SU-DHL-6 (cell line): Measurements from ENCODE around the gene AURKAIP1.

Experiments used
- H2AFZ ChIP-seq: fragments of 200-600 bp; sonication (generic); 2 replicates; pipeline ENCODE4 v1.6.1; 2014; ENCODE audit warnings: low read depth, mild to moderate bottlenecking, moderate library complexity, mixed read lengths, antibody characterized with exemption, low read length; ENCODE audit not compliant: severe bottlenecking
- H3F3A ChIP-seq: fragments of 200-600 bp; shearing (Covaris generic); 2 replicates; pipeline ENCODE4 v1.6.0; 2016; ENCODE audit warnings: antibody characterized with exemption, mild to moderate bottlenecking; ENCODE audit not compliant: insufficient read depth
- H3K27ac ChIP-seq: fragments of 200-600 bp; sonication (generic); 2 replicates; pipeline ENCODE4 v1.5.1; 2016; ENCODE audit warnings: low read depth, mild to moderate bottlenecking, low read length, moderate library complexity, mixed read lengths
- H3K27me3 ChIP-seq: fragments of 200-600 bp; sonication (generic), shearing (Covaris generic); 2 replicates; pipeline ENCODE4 v1.6.0; 2014; ENCODE audit warnings: mild to moderate bottlenecking, low read length
- H3K36me3 ChIP-seq: fragments of 200-600 bp; sonication (generic); 2 replicates; pipeline ENCODE4 v1.6.1; 2014; ENCODE audit warnings: mild to moderate bottlenecking, low read length, mixed read lengths
- H3K4me2 ChIP-seq: fragments of 300-600, 200-600 bp; shearing (Covaris generic), sonication (generic); 2 replicates; pipeline ENCODE4 v1.6.0; 2014; ENCODE audit warnings: low read length, low read depth, mild to moderate bottlenecking; ENCODE audit not compliant: poor library complexity, severe bottlenecking
- H3K4me3 ChIP-seq: fragments of 200-600 bp; sonication (generic); 2 replicates; pipeline ENCODE4 v1.5.1; 2014; ENCODE audit warnings: antibody characterized with exemption, low read length, mild to moderate bottlenecking, mixed read lengths; ENCODE audit not compliant: insufficient read depth, poor library complexity, severe bottlenecking
- H3K79me2 ChIP-seq: fragments of 200-600 bp; sonication (generic); 2 replicates; pipeline ENCODE4 v1.6.1; 2014; ENCODE audit warnings: mild to moderate bottlenecking, low read length, moderate library complexity; ENCODE audit not compliant: insufficient read depth
- H3K9ac ChIP-seq: fragments of 200-600 bp; sonication (generic); 2 replicates; pipeline ENCODE4 v1.7.0; 2014; ENCODE audit warnings: mild to moderate bottlenecking, low read length
- H3K9me2 ChIP-seq: fragments of 200-600 bp; sonication (generic); replicated peaks from 2 replicates; pipeline ENCODE4 v1.6.1; 2014; ENCODE audit warnings: low read length; ENCODE audit not compliant: insufficient read depth
- H3K9me3 ChIP-seq: fragments of 200-600 bp; sonication (generic); 2 replicates; pipeline ENCODE4 v1.6.1; 2014; ENCODE audit warnings: low read length, mixed read lengths; ENCODE audit not compliant: insufficient read depth
- H4K20me1 ChIP-seq: fragments of 200-600 bp; sonication (generic); 2 replicates; pipeline ENCODE4 v1.6.1; 2014; ENCODE audit warnings: low read depth, mild to moderate bottlenecking, antibody characterized with exemption, low read length, moderate library complexity, mixed read lengths
- CTCF ChIP-seq: fragments of 200-600 bp; sonication (generic); IDR thresholded peaks from one replicate; pipeline ENCODE4 v1.5.1; 2017; ENCODE audit warnings: antibody characterized with exemption, mild to moderate bottlenecking, low read length, moderate library complexity; ENCODE audit not compliant: insufficient read depth, poor library complexity, severe bottlenecking
- EZH2phosphoT487 ChIP-seq: fragments of 200-600 bp; sonication (generic), shearing (Covaris generic); conservative IDR thresholded peaks from 2 replicates; pipeline ENCODE4 v1.6.1; 2018; ENCODE audit warnings: mild to moderate bottlenecking, antibody characterized with exemption, low read length, moderate library complexity, mixed read lengths

Gene AURKAIP1

GRCh38 chr1:1390675-1391074 is 15.7 kb upstream of the AURKAIP1 start:
- Histone ChIP-seq H3K9me3 (no peaks in the 10 kb centered on the region), H3K27me3 (no peaks in the 10 kb centered on the region), H3K9ac (no peak overlapping the region), H3K4me3 (no peak overlapping the region), H4K20me1 (no peaks in the 10 kb centered on the region; the same call in 1 of the 2 replicates), H3K4me2 (no peak overlapping the region), H2AFZ (no peak overlapping the region), H3K27ac (no peak overlapping the region), H3K9me2 (no peaks in the 10 kb centered on the region), H3K36me3 (peaks cover 37% of the 10 kb centered on the region), H3K79me2 (peaks cover 19% of the 10 kb centered on the region), H3F3A (no peaks in the 10 kb centered on the region)
- no peak for TF ChIP-seq EZH2phosphoT487
- no peak for TF ChIP-seq CTCF

DNA sequence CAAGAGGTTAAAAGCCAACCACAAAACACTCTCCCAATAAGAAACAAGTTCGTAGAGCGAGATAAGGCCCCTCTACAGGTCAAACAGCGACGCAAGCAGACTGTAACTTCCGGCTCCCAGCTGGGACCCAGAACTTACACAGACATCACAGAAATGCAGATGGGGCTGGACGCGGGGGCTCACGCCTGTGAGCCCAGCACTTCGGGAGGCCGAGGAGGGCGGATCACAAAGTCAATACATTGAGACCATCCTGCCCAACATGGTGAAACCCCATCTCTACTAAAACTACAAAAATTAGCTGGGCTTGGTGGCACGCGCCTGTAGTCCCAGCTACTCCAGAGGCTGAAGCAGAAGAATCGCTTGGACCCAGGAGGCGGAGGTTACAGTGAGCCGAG is 13.1 kb upstream of the AURKAIP1 start:
- Histone ChIP-seq H3K27me3 (no peaks in the 10 kb centered on the region), H3K36me3 (peaks cover 28% of the 10 kb centered on the region; the same call in 1 of the 2 replicates), H3K4me3 (no peak overlapping the region), H4K20me1 (no peaks in the 10 kb centered on the region; the same call in 1 of the 2 replicates), H3K9me3 (no peaks in the 10 kb centered on the region), H3K27ac (no peak overlapping the region), H2AFZ (no peak overlapping the region), H3F3A (0 out of 2 replicates have a peak, but pooled peaks cover 6% of the 10 kb centered on the region), H3K79me2 (0 out of 2 replicates have a peak, but pooled peaks cover 12% of the 10 kb centered on the region), H3K9me2 (no peaks in the 10 kb centered on the region), H3K4me2 (no peak overlapping the region), H3K9ac (no peak overlapping the region)
- TF ChIP-seq EZH2phosphoT487 = no peak
- TF ChIP-seq CTCF = no peak

GRCh38 chr1:1387098-1388077 is 12.4 kb upstream of the AURKAIP1 start:
- H3K9ac ChIP-seq = no peak overlapping the region
- H3K4me3 ChIP-seq = no peak overlapping the region
- H4K20me1 ChIP-seq = no peaks in the 10 kb centered on the region; the same call in 1 of the 2 replicates
- no peak overlapping the region for H3K4me2 ChIP-seq
- no peaks in the 10 kb centered on the region for H3K27me3 ChIP-seq
- no peak overlapping the region for H3K27ac ChIP-seq
- H3K36me3 ChIP-seq = peaks cover 24% of the 10 kb centered on the region; the same call in 1 of the 2 replicates
- no peak for TF ChIP-seq CTCF
- no peak for TF ChIP-seq EZH2phosphoT487
- 0 out of 2 replicates have a peak, but pooled peaks cover 6% of the 10 kb centered on the region for H3F3A ChIP-seq
- H3K9me3 ChIP-seq = no peaks in the 10 kb centered on the region
- H2AFZ ChIP-seq = no peak overlapping the region
- peaks cover 11% of the 10 kb centered on the region for H3K79me2 ChIP-seq
- H3K9me2 ChIP-seq = no peaks in the 10 kb centered on the region
